ENCODE data around the gene MAGI1. TPM values are rescaled to one million over a fixed set of nuclear protein-coding genes. Genes with fewer than 3 reads are reported as not detected.
"Not testable (repeated sequence)": the region's sequence is repeated elsewhere in the genome, so short reads cannot be mapped to it uniquely, and the experiment has no call there.

The MAGI1 gene
- total RNA-seq, 1 experiment from 2014 or later = 3.4 TPM

GRCh38 chr3:66047311-66048050 lies 8.8 kb upstream of the MAGI1 start:
- Histone ChIP-seq H3K36me3 (no peaks in the 10 kb centered on the region), H3K9me3 (no peaks in the 10 kb centered on the region), H3K4me3 (no peak overlapping the region), H3K27me3 (no peaks in the 10 kb centered on the region)
- DNase-seq = peak; percentile 79

- H3K36me3 ChIP-seq, DNase-seq, H3K4me3 ChIP-seq: not testable (repeated sequence)
Measured at GRCh38 chr3:66046321-66046720, 7.6 kb upstream of the MAGI1 start.

GRCh38 chr3:66041828-66042227 lies 3.1 kb upstream of the MAGI1 start:
- H3K36me3 ChIP-seq = no peaks in the 10 kb centered on the region
- no peak overlapping the region for H3K4me3 ChIP-seq
- no peaks in the 10 kb centered on the region for H3K9me3 ChIP-seq
- DNase-seq = no peak
- H3K27me3 ChIP-seq = no peaks in the 10 kb centered on the region

More at GRCh38 chr3:66046321-66046720, 7.6 kb upstream of the MAGI1 start:
- not testable (repeated sequence) for H3K9me3 ChIP-seq, H3K27me3 ChIP-seq

- Histone ChIP-seq H3K9me3 (no peaks in the 10 kb centered on the region), H3K27me3 (no peaks in the 10 kb centered on the region), H3K4me3 (no peak overlapping the region), H3K36me3 (no peaks in the 10 kb centered on the region)
- no peak for DNase-seq
Measured at GRCh38 chr3:66041116-66041515, 2.4 kb upstream of the MAGI1 start.

- Histone ChIP-seq H3K4me3 (peak overlapping the region; percentile 62), H3K9me3 (no peaks in the 10 kb centered on the region), H3K27me3 (no peaks in the 10 kb centered on the region), H3K36me3 (no peaks in the 10 kb centered on the region)
- no peak for DNase-seq
Measured at GRCh38 chr3:66039590-66039887, 821 bp upstream of the MAGI1 start.

- Histone ChIP-seq H3K27me3 (no peaks in the 10 kb centered on the region), H3K4me3 (peak overlapping the region; percentile 62), H3K9me3 (no peaks in the 10 kb centered on the region), H3K36me3 (no peaks in the 10 kb centered on the region)
- no peak for DNase-seq
Measured at GRCh38 chr3:66038384-66038725, 363 bp downstream of the MAGI1 start.

- no peak for DNase-seq
- Histone ChIP-seq H3K27me3 (no peaks in the 10 kb centered on the region), H3K9me3 (no peaks in the 10 kb centered on the region), H3K36me3 (no peaks in the 10 kb centered on the region), H3K4me3 (peak overlapping the region; percentile 62)
Measured at GRCh38 chr3:66037986-66038369, 740 bp downstream of the MAGI1 start.

GRCh38 chr3:66037330-66037985 lies 1.3 kb downstream of the MAGI1 start:
- no peak for DNase-seq
- Histone ChIP-seq H3K9me3 (no peaks in the 10 kb centered on the region), H3K4me3 (peak overlapping the region; percentile 62), H3K27me3 (no peaks in the 10 kb centered on the region), H3K36me3 (no peaks in the 10 kb centered on the region)

GRCh38 chr3:66036586-66037148 lies 2.1 kb downstream of the MAGI1 start:
- Histone ChIP-seq H3K4me3 (peak overlapping the region; percentile 62), H3K9me3 (no peaks in the 10 kb centered on the region), H3K36me3 (no peaks in the 10 kb centered on the region), H3K27me3 (no peaks in the 10 kb centered on the region)
- no peak for DNase-seq

- H3K36me3 ChIP-seq = no peaks in the 10 kb centered on the region
- no peaks in the 10 kb centered on the region for H3K27me3 ChIP-seq
- no peak for DNase-seq
- H3K9me3 ChIP-seq = no peaks in the 10 kb centered on the region
- H3K4me3 ChIP-seq = no peak overlapping the region
Measured at GRCh38 chr3:66035763-66036477, 2.8 kb downstream of the MAGI1 start.

GRCh38 chr3:66033241-66034138 lies 5.2 kb downstream of the MAGI1 start:
- Histone ChIP-seq H3K4me3 (no peak overlapping the region), H3K36me3 (no peaks in the 10 kb centered on the region), H3K27me3 (no peaks in the 10 kb centered on the region), H3K9me3 (no peaks in the 10 kb centered on the region)
- DNase-seq = no peak

GRCh38 chr3:66031102-66031698 lies 7.5 kb downstream of the MAGI1 start:
- Histone ChIP-seq H3K36me3 (no peaks in the 10 kb centered on the region), H3K27me3 (no peaks in the 10 kb centered on the region), H3K4me3 (no peak overlapping the region), H3K9me3 (no peaks in the 10 kb centered on the region)
- DNase-seq = no peak

GRCh38 chr3:66029443-66029842 lies 9.3 kb downstream of the MAGI1 start:
- DNase-seq = no peak
- Histone ChIP-seq H3K4me3 (no peak overlapping the region), H3K36me3 (no peaks in the 10 kb centered on the region), H3K27me3 (no peaks in the 10 kb centered on the region), H3K9me3 (no peaks in the 10 kb centered on the region)

GRCh38 chr3:66029014-66029413 lies 9.7 kb downstream of the MAGI1 start:
- DNase-seq = no peak
- Histone ChIP-seq H3K4me3 (no peak overlapping the region), H3K36me3 (no peaks in the 10 kb centered on the region), H3K9me3 (no peaks in the 10 kb centered on the region), H3K27me3 (no peaks in the 10 kb centered on the region)

- no peaks in the 10 kb centered on the region for H3K27me3 ChIP-seq
- no peaks in the 10 kb centered on the region for H3K36me3 ChIP-seq
- H3K4me3 ChIP-seq = no peak overlapping the region
Measured at GRCh38 chr3:66028457-66028856, 10.3 kb downstream of the MAGI1 start.

GRCh38 chr3:66027099-66027498 lies 11.6 kb downstream of the MAGI1 start:
- H3K4me3 ChIP-seq, H3K9me3 ChIP-seq, H3K27me3 ChIP-seq, H3K36me3 ChIP-seq, DNase-seq: not testable (repeated sequence)

More at GRCh38 chr3:66028457-66028856, 10.3 kb downstream of the MAGI1 start:
- DNase-seq = no peak
- H3K9me3 ChIP-seq = no peaks in the 10 kb centered on the region

Measured in MG63 (cell line).